ENCODE measurements around the gene RALGDS.

DNA sequence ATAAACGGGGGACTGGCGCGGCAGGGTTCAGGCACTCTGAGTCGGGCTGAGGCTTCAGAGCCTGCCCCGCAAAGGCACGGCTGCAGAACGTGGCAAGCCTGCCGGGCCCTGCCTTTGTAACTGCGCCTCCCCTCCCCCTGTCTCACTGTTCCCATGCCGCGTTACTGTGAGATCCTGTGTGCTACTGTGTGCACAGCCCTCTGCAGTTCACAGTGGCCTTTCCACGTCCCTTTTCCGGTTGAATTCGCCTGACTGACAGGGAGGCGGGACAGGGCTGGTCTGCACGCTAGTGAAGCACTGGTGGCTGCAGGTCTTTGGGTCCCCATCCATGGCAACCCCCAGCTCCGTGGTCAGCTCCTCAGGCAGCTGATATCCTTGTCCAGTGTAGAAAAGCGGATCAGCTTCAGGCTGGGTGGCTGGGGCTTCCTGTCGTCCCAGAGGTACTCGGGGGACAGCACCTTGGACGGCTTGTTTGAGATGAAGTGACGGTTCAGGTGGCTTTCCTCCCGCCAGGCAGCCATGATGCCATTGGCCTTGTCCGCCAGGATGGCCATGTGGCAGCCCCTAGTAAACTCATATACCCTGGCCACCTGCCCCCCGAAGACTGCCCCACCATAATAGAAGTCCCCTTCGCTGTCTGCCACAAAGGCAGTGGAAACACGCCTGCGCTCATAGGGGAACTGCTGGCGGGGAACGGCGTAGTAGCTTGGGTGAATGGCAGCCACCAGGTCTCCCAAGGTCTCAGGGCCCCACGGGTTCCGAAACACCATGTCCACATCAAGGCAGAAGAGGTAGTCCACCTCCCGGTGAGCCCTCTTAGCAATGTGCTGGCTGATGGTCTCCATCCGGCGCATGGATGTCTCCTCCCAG is 32.4 kb upstream of the RALGDS start:
- TF ChIP-seq, protein P1, sequence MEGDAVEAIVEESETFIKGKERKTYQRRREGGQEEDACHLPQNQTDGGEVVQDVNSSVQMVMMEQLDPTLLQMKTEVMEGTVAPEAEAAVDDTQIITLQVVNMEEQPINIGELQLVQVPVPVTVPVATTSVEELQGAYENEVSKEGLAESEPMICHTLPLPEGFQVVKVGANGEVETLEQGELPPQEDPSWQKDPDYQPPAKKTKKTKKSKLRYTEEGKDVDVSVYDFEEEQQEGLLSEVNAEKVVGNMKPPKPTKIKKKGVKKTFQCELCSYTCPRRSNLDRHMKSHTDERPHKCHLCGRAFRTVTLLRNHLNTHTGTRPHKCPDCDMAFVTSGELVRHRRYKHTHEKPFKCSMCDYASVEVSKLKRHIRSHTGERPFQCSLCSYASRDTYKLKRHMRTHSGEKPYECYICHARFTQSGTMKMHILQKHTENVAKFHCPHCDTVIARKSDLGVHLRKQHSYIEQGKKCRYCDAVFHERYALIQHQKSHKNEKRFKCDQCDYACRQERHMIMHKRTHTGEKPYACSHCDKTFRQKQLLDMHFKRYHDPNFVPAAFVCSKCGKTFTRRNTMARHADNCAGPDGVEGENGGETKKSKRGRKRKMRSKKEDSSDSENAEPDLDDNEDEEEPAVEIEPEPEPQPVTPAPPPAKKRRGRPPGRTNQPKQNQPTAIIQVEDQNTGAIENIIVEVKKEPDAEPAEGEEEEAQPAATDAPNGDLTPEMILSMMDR (IDR thresholded peaks at IDR 0.05) = no peak
- no peak for TF ChIP-seq ZFX (IDR thresholded peaks at IDR 0.05; ENCODE audit: borderline replicate concordance)
